Spleen (tissue), 11 donors: ENCODE results near the gene MGME1. TPM values are rescaled to one million over a fixed set of nuclear protein-coding genes. Genes with fewer than 3 reads are reported as not detected.

ENCODE experiments used
- DNase-seq: peaks from one replicate; pipeline ENCODE4 v3.0.0-alpha.2; 2020
- H3K27ac ChIP-seq, 8 donors: fragments of 200-600 bp; sonication (generic) in 7 of 8; 1 replicate in 4 of 8; 2 replicates in 4 of 8; pipeline versions ENCODE4 v1.5.0 to v1.8.0; 2016 to 2021; ENCODE audit warnings: inconsistent platforms in 4 of 8, mild to moderate bottlenecking in 4 of 8, moderate library complexity in 1 of 8
- H3K27me3 ChIP-seq, 7 donors: fragments of 200-600 bp; sonication (generic) in 6 of 7; replicated peaks in 1 of 7; 1 replicate in 4 of 7; 2 replicates in 3 of 7; pipeline versions ENCODE4 v1.5.0 to v1.8.0; 2016 to 2021; ENCODE audit warnings: inconsistent platforms in 3 of 7, mild to moderate bottlenecking in 1 of 7
- H3K36me3 ChIP-seq, 6 donors: fragments of 200-600 bp; sonication (generic) in 5 of 6; 1 replicate in 4 of 6; 2 replicates in 2 of 6; pipeline versions ENCODE4 v1.5.0 to v1.8.0; 2016 to 2021; ENCODE audit warnings: inconsistent platforms in 2 of 6
- H3K4me1 ChIP-seq, 6 donors: fragments of 200-600 bp; sonication (generic) in 5 of 6; 1 replicate in 3 of 6; 2 replicates in 3 of 6; pipeline versions ENCODE4 v1.5.0 to v1.8.0; 2016 to 2021; ENCODE audit warnings: inconsistent platforms in 3 of 6
- H3K4me3 ChIP-seq, 8 donors: fragments of 200-600 bp; sonication (generic) in 7 of 8; 1 replicate in 4 of 8; 2 replicates in 4 of 8; pipeline versions ENCODE4 v1.5.0 to v1.8.0; 2016 to 2021; ENCODE audit warnings: inconsistent platforms in 4 of 8, mild to moderate bottlenecking in 4 of 8, moderate library complexity in 2 of 8
- H3K9me3 ChIP-seq, 8 donors: fragments of 200-600 bp; sonication (generic) in 7 of 8; 1 replicate in 4 of 8; 2 replicates in 4 of 8; pipeline versions ENCODE4 v1.5.0 to v1.8.0; 2016 to 2021; ENCODE audit warnings: inconsistent platforms in 4 of 8
- CTCF ChIP-seq, 11 experiments: fragments of 200-600 bp in 7 of 11; fragments of 450-650 bp in 4 of 11; sonication (generic) in 4 of 11; IDR thresholded peaks in 8 of 11; conservative IDR thresholded peaks in 3 of 11; 1 replicate in 7 of 11; 2 replicates in 4 of 11; pipeline versions ENCODE4 v1.4.0 to v1.8.0; 2016 to 2021; ENCODE audit warnings: antibody characterized with exemption in 11 of 11, inconsistent platforms in 4 of 11, mild to moderate bottlenecking in 1 of 11
- POLR2A ChIP-seq, 3 donors: fragments of 450-650 bp; IDR thresholded peaks; one replicate each; pipeline ENCODE4 v1.5.1; 2017; ENCODE audit warnings: antibody characterized with exemption in 3 of 3, mild to moderate bottlenecking in 1 of 3
- POLR2AphosphoS5 ChIP-seq, 3 donors: sonication (generic); formaldehyde crosslinking; IDR thresholded peaks; one replicate each; pipeline ENCODE4 v1.5.1; 2017; ENCODE audit warnings: antibody characterized with exemption in 3 of 3
- WGBS, 5 donors: extraction: QIAGEN DNeasy Blood & Tissue Kit in 3 of 5; methylation state at CpG; one replicate each; pipeline versions ENCODE4 v1.1.5 to v1.1.7; 2013 to 2018; 5-methylcytosine and 5-hydroxymethylcytosine counted together
- intact Hi-C: fragments of 100-400 bp; cut with DNase I; formaldehyde crosslinking; loops from one replicate; pipeline ENCODE4 v1.15.0; 2023; ENCODE audit warnings: low total_unique reads
- polyA plus RNA-seq, 3 donors: library from polyadenylated mRNA; stranded (reverse); fragments of 200-250 nt; gene quantifications; one replicate each; pipeline ENCODE4 v1.2.1, GENCODE V29; 2013
- total RNA-seq, 7 donors: library from RNA; depleted of rRNA in 3 of 7; stranded (reverse); fragments of >200 nt in 3 of 7; fragmentation: NEBNext Ultra II Directional in 4 of 7; extraction: Animal tissue kit (Norgen Biotek cat#: 25700) in 4 of 7; gene quantifications; one replicate each; pipeline versions ENCODE4 v1.1.0 to v1.2.1, GENCODE V29; 2016 to 2021
- donor health status: healthy with polysubstance abuse.
- donor health status: DM: no; HTN: no; CAD: no; lungs with moderate emphysema.
- donor health status: DM: no; HTN: no; CAD: no.
- donor health status: Bipolar disorder and iron deficiency.
- donor health status: healthy.
- donor health status: DM: no; HTN: no; CAD: no.
- donor health status: DM: yes; HTN: yes; CAD: no.

MGME1 gene
- total and polyA plus RNA-seq, 10 donors: 20.9 to 33.4 (median 27.6) TPM

GRCh38 chr20:17987988-17988387 lies 19.2 kb downstream of the MGME1 start:
- intact Hi-C loops: no loop called here
- H3K36me3 ChIP-seq: peaks cover 0 to 87% (median 31%) of the 10 kb centered on the region in 6 donors
- H3K27ac ChIP-seq: no peak overlapping the region
- no peaks in the 10 kb centered on the region for H3K27me3 ChIP-seq
- peaks cover 0 to 21% (median 0%) of the 10 kb centered on the region in 6 donors for H3K4me1 ChIP-seq
- TF ChIP-seq POLR2A (IDR thresholded peaks at IDR 0.05): no peak
- TF ChIP-seq POLR2AphosphoS5 (IDR thresholded peaks at IDR 0.05): no peak
- no peak for TF ChIP-seq CTCF (IDR thresholded peaks at IDR 0.05 in 8 of 11, conservative IDR thresholded peaks at IDR 0.05 in 3 of 11)
- DNase-seq: no peak
- 76 to 96% (median 91%) methylated on average over 3 of the region's 3 CpGs for WGBS, 5 donors
- H3K9me3 ChIP-seq: no peaks in the 10 kb centered on the region
- no peak overlapping the region for H3K4me3 ChIP-seq

GRCh38 chr20:17990278-17990972 lies 21.6 kb downstream of the MGME1 start:
- Histone ChIP-seq H3K9me3 (no peaks in the 10 kb centered on the region), H3K4me3 (no peak overlapping the region), H3K27me3 (no peaks in the 10 kb centered on the region), H3K4me1 (peaks cover 0 to 16% (median 3%) of the 10 kb centered on the region in 6 donors), H3K27ac (no peak overlapping the region), H3K36me3 (peaks cover 0 to 64% (median 28%) of the 10 kb centered on the region in 6 donors)
- intact Hi-C loops: loop anchor here (10.0 kb wide), 4 partner anchors 46 to 486 kb away; partner anchors contain the start of gene BFSP1
- WGBS, 5 donors: 91 to 95% (median 93%) methylated on average over 9 to 10 of the region's 10 CpGs
- TF ChIP-seq POLR2AphosphoS5 (IDR thresholded peaks at IDR 0.05) (no peak), POLR2A (IDR thresholded peaks at IDR 0.05) (no peak), CTCF (IDR thresholded peaks at IDR 0.05 in 8 of 11, conservative IDR thresholded peaks at IDR 0.05 in 3 of 11) (no peak)
- DNase-seq: no peak

- no peak for TF ChIP-seq POLR2A (IDR thresholded peaks at IDR 0.05)
- TF ChIP-seq CTCF (IDR thresholded peaks at IDR 0.05 in 8 of 11, conservative IDR thresholded peaks at IDR 0.05 in 3 of 11): no peak
- TF ChIP-seq POLR2AphosphoS5 (IDR thresholded peaks at IDR 0.05): no peak
- Histone ChIP-seq H3K4me3 (no peak overlapping the region), H3K9me3 (no peaks in the 10 kb centered on the region), H3K27ac (peak overlapping the region in 1 of 8 donors; percentile 73), H3K36me3 (peaks cover 0 to 49% (median 20%) of the 10 kb centered on the region in 6 donors), H3K27me3 (no peaks in the 10 kb centered on the region), H3K4me1 (peaks cover 0 to 24% (median 11%) of the 10 kb centered on the region in 6 donors)
- intact Hi-C loops: loop anchor here (10.0 kb wide), 4 partner anchors 47 to 487 kb away; partner anchors contain the start of gene BFSP1
- no peak for DNase-seq
- 58 to 84% (median 78%) methylated on average over 6 of the region's 6 CpGs for WGBS, 5 donors
These were observed 23.4 kb downstream of the MGME1 start for GRCh38 chr20:17992224-17992637.

- Histone ChIP-seq H3K27ac (peak overlapping the region in 6 of 8 donors; percentile 22 to 73 (median 40)), H3K27me3 (no peaks in the 10 kb centered on the region), H3K4me3 (no peak overlapping the region), H3K4me1 (peaks cover 0 to 28% (median 11%) of the 10 kb centered on the region in 6 donors), H3K36me3 (peaks cover 0 to 42% (median 20%) of the 10 kb centered on the region in 6 donors), H3K9me3 (no peaks in the 10 kb centered on the region)
- TF ChIP-seq POLR2AphosphoS5 (IDR thresholded peaks at IDR 0.05) (no peak), POLR2A (IDR thresholded peaks at IDR 0.05) (no peak), CTCF (IDR thresholded peaks at IDR 0.05 in 8 of 11, conservative IDR thresholded peaks at IDR 0.05 in 3 of 11) (no peak)
- 46 to 68% (median 51%) methylated on average over 5 of the region's 5 CpGs for WGBS, 5 donors
- DNase-seq: no peak
- intact Hi-C loops: loop anchor here (10.0 kb wide), 4 partner anchors 48 to 488 kb away; partner anchors contain the start of gene BFSP1
These were observed 24.2 kb downstream of the MGME1 start for GRCh38 chr20:17992847-17993513.
